Neural progenitor cell (in vitro differentiated cells): Measurements from ENCODE around the gene AGK. TPM values are rescaled to one million over a fixed set of nuclear protein-coding genes. Genes with fewer than 3 reads are reported as not detected.

Experiments
- DNase-seq: peaks from one replicate; pipeline ENCODE4 v3.0.0-alpha.2; 2016; ENCODE audit warnings: low spot score
- H2AFZ ChIP-seq: fragments of 200-600 bp; sonication (generic); replicated peaks from 2 replicates; pipeline ENCODE4 v1.6.1; 2016; ENCODE audit warnings: antibody characterized with exemption
- H3F3A ChIP-seq: fragments of 200-600 bp; sonication (generic); 2 replicates; pipeline ENCODE4 v1.6.1; 2016; ENCODE audit warnings: antibody characterized with exemption, low read depth
- H3K27ac ChIP-seq: fragments of 200-600 bp; sonication (generic); 2 replicates; pipeline ENCODE4 v1.5.1; 2016; ENCODE audit warnings: mild to moderate bottlenecking
- H3K27me3 ChIP-seq: fragments of 200-600 bp; sonication (generic); 2 replicates; pipeline ENCODE4 v1.6.1; 2016; ENCODE audit warnings: mild to moderate bottlenecking, moderate library complexity
- H3K36me3 ChIP-seq: fragments of 200-600 bp; sonication (generic); 2 replicates; pipeline ENCODE4 v1.5.1; 2016
- H3K4me1 ChIP-seq: fragments of 200-600 bp; sonication (generic); 2 replicates; pipeline ENCODE4 v1.6.1; 2016; ENCODE audit warnings: mixed run types
- H3K4me2 ChIP-seq: fragments of 200-600 bp; sonication (generic); 2 replicates; pipeline ENCODE4 v1.6.1; 2016
- H3K4me3 ChIP-seq: fragments of 200-600 bp; sonication (generic); 2 replicates; pipeline ENCODE4 v1.5.1; 2016
- H3K79me2 ChIP-seq: fragments of 200-600 bp; sonication (generic); 2 replicates; pipeline ENCODE4 v1.6.1; 2016; ENCODE audit warnings: low read depth
- H3K9ac ChIP-seq: fragments of 200-600 bp; sonication (generic); 2 replicates; pipeline ENCODE4 v1.6.1; 2016
- H3K9me3 ChIP-seq: fragments of 200-600 bp; sonication (generic); 2 replicates; pipeline ENCODE4 v1.5.1; 2016; ENCODE audit warnings: low read depth
- H4K20me1 ChIP-seq: fragments of 200-600 bp; sonication (generic); 2 replicates; pipeline ENCODE4 v1.6.1; 2016; ENCODE audit warnings: low read depth
- H3K27ac Mint-ChIP-seq: 3 replicates; pipeline ENCODE4 v1.8.0; 2021; ENCODE audit warnings: mixed read lengths
- H3K27me3 Mint-ChIP-seq: 2 replicates; pipeline ENCODE4 v1.8.0; 2022; ENCODE audit warnings: low read depth, mild to moderate bottlenecking, inconsistent platforms, moderate library complexity, mixed read lengths; ENCODE audit not compliant: insufficient read depth
- H3K36me3 Mint-ChIP-seq: 3 replicates; pipeline ENCODE4 v1.8.0; 2021; ENCODE audit warnings: mixed read lengths
- H3K4me1 Mint-ChIP-seq: 3 replicates; pipeline ENCODE4 v1.8.0; 2021; ENCODE audit warnings: mixed read lengths
- H3K4me3 Mint-ChIP-seq: 3 replicates; pipeline ENCODE4 v1.8.0; 2021; ENCODE audit warnings: mild to moderate bottlenecking, moderate library complexity, mixed read lengths
- H3K9me3 Mint-ChIP-seq: 3 replicates; pipeline ENCODE4 v1.8.0; 2020; ENCODE audit warnings: mixed read lengths
- EZH2 ChIP-seq: fragments of 200-600 bp; sonication (generic); IDR thresholded peaks from 2 replicates; pipeline ENCODE4 v1.6.1; 2017; ENCODE audit warnings: antibody characterized with exemption, mild to moderate bottlenecking, moderate library complexity
- EZH2phosphoT487 ChIP-seq: fragments of 200-600 bp; sonication (generic); IDR thresholded peaks from 2 replicates; pipeline ENCODE4 v1.6.1; 2017; ENCODE audit warnings: antibody characterized with exemption
- total RNA-seq: library from RNA; depleted of rRNA; stranded (reverse); fragments of >200 nt; gene quantifications from 2 replicates; pipeline ENCODE4 v1.2.3, GENCODE V29; 2015; ENCODE audit warnings: low replicate concordance
- TF ChIP-seq, protein P1 (sequence below): fragments of 200-600 bp; sonication (generic); IDR thresholded peaks from 2 replicates; pipeline ENCODE4 v1.5.1; 2017; ENCODE audit warnings: antibody characterized with exemption, mild to moderate bottlenecking

AGK gene
- total RNA-seq, 1 donor from 2014 or later, result 42.6 TPM

DNA sequence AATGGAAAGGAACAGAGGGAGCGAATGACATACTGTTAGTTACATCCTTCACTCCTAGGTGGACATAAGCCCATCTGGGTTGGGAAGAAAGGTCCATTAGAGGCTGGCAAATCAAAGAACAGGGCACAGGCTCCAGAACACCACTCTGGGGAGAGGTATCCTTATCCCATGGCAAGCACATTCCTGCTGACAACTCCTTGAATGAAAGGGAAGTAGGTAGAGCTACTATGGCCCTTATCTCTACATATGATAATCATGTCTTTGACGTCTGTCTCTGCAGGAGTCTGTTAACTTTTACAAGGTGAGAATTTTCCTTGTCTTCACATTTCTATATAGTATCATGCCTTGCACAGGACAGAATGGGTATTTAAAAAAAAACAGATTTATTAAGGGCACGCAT is 140.3 kb downstream of the AGK start:
- H4K20me1 ChIP-seq, result peaks cover 8% of the 10 kb centered on the region
- H3K27me3 ChIP-seq, result no peaks in the 10 kb centered on the region
- peaks cover 20% of the 10 kb centered on the region for H3K4me1 Mint-ChIP-seq
- peaks cover 11% of the 10 kb centered on the region for H3K36me3 Mint-ChIP-seq
- peaks cover 4% of the 10 kb centered on the region for H3K27me3 Mint-ChIP-seq
- H3K4me3 ChIP-seq, result no peak overlapping the region
- no peaks in the 10 kb centered on the region for H3K36me3 ChIP-seq
- H3K4me2 ChIP-seq, result no peak overlapping the region
- H3K79me2 ChIP-seq, result peaks cover 14% of the 10 kb centered on the region
- H3K27ac ChIP-seq, result no peak overlapping the region
- no peaks in the 10 kb centered on the region for H3F3A ChIP-seq
- no peak overlapping the region for H2AFZ ChIP-seq
- no peak overlapping the region for H3K9ac ChIP-seq
- TF ChIP-seq EZH2, result no peak
- TF ChIP-seq, protein P1, sequence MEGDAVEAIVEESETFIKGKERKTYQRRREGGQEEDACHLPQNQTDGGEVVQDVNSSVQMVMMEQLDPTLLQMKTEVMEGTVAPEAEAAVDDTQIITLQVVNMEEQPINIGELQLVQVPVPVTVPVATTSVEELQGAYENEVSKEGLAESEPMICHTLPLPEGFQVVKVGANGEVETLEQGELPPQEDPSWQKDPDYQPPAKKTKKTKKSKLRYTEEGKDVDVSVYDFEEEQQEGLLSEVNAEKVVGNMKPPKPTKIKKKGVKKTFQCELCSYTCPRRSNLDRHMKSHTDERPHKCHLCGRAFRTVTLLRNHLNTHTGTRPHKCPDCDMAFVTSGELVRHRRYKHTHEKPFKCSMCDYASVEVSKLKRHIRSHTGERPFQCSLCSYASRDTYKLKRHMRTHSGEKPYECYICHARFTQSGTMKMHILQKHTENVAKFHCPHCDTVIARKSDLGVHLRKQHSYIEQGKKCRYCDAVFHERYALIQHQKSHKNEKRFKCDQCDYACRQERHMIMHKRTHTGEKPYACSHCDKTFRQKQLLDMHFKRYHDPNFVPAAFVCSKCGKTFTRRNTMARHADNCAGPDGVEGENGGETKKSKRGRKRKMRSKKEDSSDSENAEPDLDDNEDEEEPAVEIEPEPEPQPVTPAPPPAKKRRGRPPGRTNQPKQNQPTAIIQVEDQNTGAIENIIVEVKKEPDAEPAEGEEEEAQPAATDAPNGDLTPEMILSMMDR, result no peak
- TF ChIP-seq EZH2phosphoT487, result no peak
- DNase-seq, result no peak
- H3K4me3 Mint-ChIP-seq, result no peak overlapping the region
- H3K4me1 ChIP-seq, result no peaks in the 10 kb centered on the region
- no peaks in the 10 kb centered on the region for H3K9me3 Mint-ChIP-seq
- no peaks in the 10 kb centered on the region for H3K9me3 ChIP-seq
- H3K27ac Mint-ChIP-seq, result no peak overlapping the region

DNA sequence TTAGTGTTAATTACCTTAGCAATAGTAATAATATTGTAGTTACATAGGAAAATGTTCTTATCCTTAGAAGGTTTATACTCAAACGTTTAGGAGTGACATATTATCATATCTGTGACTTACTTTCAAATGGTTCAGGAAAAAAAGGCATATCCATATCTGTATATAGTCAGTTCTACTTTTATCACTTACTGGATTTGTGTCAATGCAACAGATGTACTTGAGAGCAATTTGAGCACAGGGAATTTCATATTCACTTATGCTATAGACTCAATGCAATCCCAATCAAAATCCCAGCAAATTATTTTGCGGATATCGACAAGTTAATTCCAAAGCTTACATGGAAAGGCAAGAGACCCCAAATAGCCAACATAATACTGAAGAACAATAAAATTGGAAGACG is 140.8 kb downstream of the AGK start:
- Histone ChIP-seq H4K20me1 (peaks cover 12% of the 10 kb centered on the region), H3K27me3 (no peaks in the 10 kb centered on the region), H3K9me3 (no peaks in the 10 kb centered on the region), H3K9ac (no peak overlapping the region), H2AFZ (no peak overlapping the region), H3K4me2 (no peak overlapping the region), H3K4me1 (no peaks in the 10 kb centered on the region), H3K4me3 (no peak overlapping the region), H3F3A (no peaks in the 10 kb centered on the region), H3K79me2 (peaks cover 15% of the 10 kb centered on the region), H3K27ac (no peak overlapping the region), H3K36me3 (no peaks in the 10 kb centered on the region)
- Mint-ChIP-seq H3K9me3 (no peaks in the 10 kb centered on the region), H3K27me3 (peaks cover 4% of the 10 kb centered on the region), H3K4me1 (peaks cover 18% of the 10 kb centered on the region), H3K36me3 (peaks cover 11% of the 10 kb centered on the region), H3K4me3 (no peak overlapping the region), H3K27ac (no peak overlapping the region)
- DNase-seq, result no peak
- TF ChIP-seq, protein P1, result no peak
- TF ChIP-seq EZH2 (no peak), EZH2phosphoT487 (no peak)

DNA sequence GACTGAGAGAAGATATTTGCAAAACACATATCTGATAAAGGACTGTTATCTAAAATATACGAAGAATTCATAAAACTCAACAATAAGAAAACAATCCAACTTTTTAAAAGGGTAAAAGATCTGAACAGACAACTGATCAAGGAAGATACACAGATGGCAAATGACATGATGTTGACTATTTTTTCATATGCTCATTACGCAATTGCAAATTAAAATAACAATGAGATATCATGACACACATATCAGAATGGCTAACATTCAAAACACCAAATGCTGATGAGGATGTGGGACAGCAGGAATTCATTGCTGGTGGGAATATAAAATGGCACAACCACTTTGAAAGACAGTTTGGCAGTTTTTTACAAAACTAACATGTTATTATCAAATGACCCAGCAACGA is 141.9 kb downstream of the AGK start:
- H3K27ac Mint-ChIP-seq, result no peak overlapping the region
- H3K36me3 Mint-ChIP-seq, result peaks cover 8% of the 10 kb centered on the region
- no peaks in the 10 kb centered on the region for H3K9me3 ChIP-seq
- H3F3A ChIP-seq, result no peaks in the 10 kb centered on the region
- no peak overlapping the region for H3K9ac ChIP-seq
- peaks cover 2% of the 10 kb centered on the region for H3K27me3 Mint-ChIP-seq
- H3K4me1 Mint-ChIP-seq, result peaks cover 19% of the 10 kb centered on the region
- H3K79me2 ChIP-seq, result peaks cover 22% of the 10 kb centered on the region
- no peak overlapping the region for H2AFZ ChIP-seq
- no peaks in the 10 kb centered on the region for H3K4me1 ChIP-seq
- H3K4me2 ChIP-seq, result no peak overlapping the region
- H3K27me3 ChIP-seq, result no peaks in the 10 kb centered on the region
- no peak overlapping the region for H3K27ac ChIP-seq
- no peak overlapping the region for H3K4me3 Mint-ChIP-seq
- no peaks in the 10 kb centered on the region for H3K36me3 ChIP-seq
- DNase-seq, result no peak
- TF ChIP-seq, protein P1, result no peak
- H3K4me3 ChIP-seq, result no peak overlapping the region
- no peaks in the 10 kb centered on the region for H3K9me3 Mint-ChIP-seq
- peaks cover 22% of the 10 kb centered on the region for H4K20me1 ChIP-seq
